Occipital lobe (tissue), 2 donors: Measurements from ENCODE around the gene PRR30. TPM values are rescaled to one million over a fixed set of nuclear protein-coding genes. Genes with fewer than 3 reads are reported as not detected.

Experiments
- DNase-seq: peaks from one replicate; lab custom pipeline; 2025; lab: John Stamatoyannopoulos, UW
- total RNA-seq: library from RNA; depleted of rRNA; stranded (reverse); fragments of >200 nt; gene quantifications from one replicate; pipeline ENCODE4 v1.2.3, GENCODE V29; 2014

PRR30 gene
- total RNA-seq, 1 donor from 2014 or later, result not detected

DNA sequence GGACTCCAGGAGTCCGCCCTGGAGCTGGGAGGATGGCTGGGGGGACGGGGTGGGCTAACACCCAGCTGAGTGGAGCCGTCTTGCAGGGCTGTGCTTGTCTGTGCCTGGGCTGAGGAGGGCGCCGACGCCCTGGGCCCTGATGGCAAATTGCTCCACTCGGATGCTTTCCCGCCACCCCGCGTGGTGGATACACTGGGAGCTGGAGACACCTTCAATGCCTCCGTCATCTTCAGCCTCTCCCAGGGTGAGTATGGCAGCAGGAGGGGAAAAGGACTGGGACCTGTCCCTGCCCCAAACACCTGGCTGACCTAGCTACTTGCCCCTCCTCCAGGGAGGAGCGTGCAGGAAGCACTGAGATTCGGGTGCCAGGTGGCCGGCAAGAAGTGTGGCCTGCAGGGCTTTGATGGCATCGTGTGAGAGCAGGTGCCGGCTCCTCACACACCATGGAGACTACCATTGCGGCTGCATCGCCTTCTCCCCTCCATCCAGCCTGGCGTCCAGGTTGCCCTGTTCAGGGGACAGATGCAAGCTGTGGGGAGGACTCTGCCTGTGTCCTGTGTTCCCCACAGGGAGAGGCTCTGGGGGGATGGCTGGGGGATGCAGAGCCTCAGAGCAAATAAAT lies 39.8 kb downstream of the PRR30 start:
- DNase-seq, result no peak

DNA sequence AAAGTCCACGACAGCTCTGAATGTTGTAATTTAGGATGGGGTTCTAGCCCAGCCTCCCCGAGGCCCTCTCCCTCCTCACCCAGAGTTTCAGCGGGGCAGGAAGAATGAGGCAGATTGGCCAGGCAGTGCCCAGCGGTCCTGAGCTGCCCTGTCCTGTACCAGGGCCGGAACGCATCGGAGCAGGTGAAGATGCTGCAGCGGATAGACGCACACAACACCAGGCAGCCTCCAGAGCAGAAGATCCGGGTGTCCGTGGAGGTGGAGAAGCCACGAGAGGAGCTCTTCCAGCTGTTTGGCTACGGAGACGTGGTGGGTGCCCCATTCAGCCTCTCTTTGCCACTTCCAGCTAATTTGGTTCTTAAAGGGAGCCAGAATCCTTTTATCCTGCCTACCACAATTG lies 41.9 kb downstream of the PRR30 start:
- no peak for DNase-seq

DNA sequence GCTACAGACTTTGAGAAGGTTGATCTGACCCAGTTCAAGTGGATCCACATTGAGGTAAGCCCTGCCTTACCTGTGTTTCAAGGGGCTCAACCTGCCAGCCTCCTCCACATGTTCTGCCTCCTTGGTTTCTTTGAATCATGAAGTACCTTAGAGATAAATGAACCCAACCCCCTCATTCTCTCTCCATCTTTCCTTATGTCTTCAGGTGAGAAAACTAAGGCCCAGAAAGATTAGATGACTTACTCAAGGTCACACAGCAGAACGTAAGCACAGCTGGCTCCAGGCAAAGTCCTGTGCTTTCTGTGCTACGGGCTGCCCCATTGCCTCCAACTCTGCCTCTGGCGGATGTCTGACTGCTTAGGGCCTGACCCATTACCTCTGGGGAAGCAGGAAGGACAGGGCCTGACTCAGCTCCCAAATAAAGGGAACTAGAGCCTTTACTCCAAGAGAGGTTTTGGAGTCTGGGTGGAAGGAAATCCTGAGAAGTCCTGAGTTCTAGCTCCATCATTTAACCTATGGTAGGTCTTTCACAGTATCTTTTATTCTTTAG lies 42.4 kb downstream of the PRR30 start:
- DNase-seq, result no peak

DNA sequence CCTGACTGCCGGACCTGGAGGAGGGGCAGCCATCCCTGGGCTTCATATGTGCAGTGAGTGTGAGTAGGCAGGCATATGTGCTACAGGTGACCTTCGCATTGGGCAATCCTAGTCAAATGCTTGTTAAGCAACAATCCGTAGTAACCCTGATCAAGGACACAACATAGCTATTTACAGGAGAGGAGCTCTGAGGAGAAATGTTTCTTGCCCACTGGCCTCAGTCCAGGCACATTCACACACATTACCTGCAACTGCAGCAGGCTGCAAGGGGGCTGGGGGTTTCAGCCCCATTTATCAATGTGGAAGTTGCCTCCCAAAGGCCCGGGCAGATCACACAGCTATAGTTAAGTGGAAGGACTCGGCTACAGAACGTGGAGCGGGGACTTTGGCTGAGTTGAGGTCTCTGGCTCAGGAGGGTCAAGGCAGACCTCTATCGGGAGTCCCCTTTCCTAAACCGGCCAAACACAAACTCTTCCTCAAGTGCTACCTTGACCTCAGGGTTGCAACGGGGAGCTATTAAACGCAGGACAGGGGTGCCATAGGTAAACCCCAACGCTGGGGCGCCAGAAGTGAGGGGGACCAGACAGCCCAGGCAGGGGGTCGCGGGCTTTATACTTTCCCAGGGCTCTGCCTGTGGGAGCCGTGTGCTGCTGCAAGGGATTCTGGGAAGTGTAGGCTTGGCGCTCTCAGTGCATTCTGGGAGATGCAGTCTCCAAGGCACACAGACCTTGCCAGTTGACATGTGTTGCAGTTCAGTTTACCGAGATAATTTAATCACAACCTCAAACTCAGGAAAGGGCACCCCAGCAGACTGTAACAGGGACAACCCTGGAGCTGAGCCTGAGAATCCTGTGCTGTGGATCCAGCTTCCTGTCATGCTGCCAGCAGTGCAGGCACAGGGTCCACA lies 43.2 kb downstream of the PRR30 start:
- DNase-seq, result peak; percentile 48

DNA sequence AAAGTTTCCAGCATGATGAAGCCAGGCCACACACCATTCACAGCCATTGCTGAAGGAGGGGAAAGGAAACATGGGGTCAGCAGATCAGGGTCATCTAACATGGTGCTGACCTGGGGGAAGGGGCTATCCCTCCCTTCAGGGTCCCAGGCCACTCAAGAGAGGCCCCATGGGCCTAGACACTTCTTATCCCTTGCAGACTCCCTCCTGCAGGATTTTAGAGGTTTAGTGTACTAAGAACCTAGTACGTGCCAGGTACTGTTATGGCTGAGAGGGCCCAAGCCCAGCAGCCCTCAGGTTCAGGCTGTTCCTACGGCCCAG lies 43.8 kb downstream of the PRR30 start:
- DNase-seq, result no peak

DNA sequence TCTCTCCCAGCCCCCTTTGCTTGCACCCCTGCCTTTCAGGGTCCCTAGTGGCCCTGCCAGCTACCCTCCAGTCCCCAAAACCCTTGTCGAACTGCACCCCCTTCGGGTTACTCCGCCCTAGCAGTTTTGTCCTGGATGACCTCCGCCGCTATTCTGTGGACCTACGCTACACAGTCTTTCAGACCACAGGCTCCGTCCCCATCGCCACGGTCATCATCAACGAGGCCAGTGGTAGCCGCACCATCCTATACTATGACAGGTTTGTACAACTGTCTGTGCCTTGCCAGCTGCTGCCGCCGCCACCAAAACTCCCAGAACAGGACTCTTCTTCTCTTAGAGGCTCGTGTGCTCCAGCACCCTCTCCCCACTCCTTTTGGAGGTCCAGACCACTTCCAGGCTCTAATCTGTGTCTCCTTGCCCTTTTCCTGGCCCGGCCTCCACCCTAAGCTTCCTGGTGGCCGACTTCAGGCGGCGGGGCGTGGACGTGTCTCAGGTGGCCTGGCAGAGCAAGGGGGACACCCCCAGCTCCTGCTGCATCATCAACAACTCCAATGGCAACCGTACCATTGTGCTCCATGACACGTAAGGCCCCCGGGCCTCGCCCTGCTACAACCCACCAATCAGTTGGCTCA lies 44.7 kb downstream of the PRR30 start:
- DNase-seq, result no peak

DNA sequence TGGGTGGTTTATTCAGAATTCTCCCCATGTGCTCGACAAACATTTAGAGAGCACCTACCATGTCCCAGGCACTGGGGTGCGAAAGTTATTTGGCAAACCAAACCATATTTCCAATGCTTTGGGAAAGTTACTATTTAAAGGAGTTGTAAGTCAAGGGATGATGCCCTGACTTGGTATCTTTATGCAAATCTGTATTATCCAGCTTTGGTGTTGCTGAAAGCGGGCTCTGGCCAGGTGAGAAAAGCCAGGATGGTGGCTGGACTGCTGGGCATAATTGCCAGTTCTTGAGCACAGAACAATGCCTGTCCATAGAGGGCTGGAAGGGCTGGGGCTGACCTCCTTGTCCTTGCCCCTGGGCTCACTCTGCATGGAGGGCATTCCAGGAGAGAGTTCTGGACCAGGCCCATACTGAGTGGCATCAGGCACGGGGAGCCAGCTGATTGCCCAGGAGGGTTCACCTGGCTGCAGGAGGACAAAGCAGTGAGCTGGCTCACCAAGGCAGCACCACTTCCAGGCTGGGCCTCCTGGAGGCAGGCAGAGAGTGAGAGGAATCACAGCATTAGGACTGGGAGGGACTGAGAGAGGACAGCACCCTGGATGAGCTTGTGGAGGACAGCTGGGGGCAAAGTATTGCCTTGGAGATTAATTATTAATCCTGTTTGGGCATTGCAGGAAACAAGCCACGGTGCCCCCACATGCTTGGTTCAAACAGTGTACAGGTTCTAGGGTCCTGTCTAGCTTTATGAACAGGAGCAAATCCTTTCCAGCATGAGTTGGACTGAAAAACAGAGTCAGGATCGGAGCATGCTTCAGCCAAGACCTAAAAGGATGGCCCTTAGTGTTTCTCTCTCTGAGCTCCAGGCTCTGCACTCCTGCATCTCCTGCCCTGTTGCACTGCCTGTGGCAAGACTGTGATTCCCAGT lies 45.5 kb downstream of the PRR30 start:
- DNase-seq, result no peak

DNA sequence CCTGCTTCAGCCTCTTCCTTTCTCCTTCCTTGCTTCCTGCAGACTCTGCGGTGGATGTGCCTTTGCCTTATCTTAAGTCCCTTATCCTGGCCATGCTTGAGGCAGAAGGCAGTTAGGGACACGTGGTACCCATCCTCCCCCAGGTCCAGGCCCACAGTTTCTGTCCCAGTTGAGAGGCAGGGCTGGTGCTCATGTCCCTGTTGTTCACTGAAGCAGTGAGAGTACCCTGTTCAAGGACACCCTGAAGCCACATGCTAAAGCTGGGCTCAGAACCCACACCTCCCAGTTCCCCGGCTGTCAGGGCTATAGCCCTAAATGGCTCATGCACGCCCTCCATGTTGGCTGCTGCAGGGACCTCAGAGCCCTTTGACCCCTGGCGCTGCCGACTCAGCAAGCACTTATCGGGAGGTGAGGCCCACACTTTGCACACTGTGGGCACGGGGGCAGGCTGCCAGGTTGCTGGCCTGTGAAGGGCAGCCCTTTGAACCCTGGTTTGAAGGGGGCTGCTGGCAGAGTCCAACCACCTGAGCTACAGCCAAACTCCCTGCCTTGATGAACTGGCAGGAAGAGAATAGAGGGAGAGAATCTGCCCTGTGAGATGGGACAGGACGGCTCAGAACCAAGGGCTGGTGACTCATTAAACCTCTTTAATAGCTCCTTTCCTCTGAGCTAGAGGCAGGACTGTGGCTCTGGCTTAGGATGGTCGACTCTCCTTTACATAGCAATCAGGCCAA lies 46.3 kb downstream of the PRR30 start:
- no peak for DNase-seq

DNA sequence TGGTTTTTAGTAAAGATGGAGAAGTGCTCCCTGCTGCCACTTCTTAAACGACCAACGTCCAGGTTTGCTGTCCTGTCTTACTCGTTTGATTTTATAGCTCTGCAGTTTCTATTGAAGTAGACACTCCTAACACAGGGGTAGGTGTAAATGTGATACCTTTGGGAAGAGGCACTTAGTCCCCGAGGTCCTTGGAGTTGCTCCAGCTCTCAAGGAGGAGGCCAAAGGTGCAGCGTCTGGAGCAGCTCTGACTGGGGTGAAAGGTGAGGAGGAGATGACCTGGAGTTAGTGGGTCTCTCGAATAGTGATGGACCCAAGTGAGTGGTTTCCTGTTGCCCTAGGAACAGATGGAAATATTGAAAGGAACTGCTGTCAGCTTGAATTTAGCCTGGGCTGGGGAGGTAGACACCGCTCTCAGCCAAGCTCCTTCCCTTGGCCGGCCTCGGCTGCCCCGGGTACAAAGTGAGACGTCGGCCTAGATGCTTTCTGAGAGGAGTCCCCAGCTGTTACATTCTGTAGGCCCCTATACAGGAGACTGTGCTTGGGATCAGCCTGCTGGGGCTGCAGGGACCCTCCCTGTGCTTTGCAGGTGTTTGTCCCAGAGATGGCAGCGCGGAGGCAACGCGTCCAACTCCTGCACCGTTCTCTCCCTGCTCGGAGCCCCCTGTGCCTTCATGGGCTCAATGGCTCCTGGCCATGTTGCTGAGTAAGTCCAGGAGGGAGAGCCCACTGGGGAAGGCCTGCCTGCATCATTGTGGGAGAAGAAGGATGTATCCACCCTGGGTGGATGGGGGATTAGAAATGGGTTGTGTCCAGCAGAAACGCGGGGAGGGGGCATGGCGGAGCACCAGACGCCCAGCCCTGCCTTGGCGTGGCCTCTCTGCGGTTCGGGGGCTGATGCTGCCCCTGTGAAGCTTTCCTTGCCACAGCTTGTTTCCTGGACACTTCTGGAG lies 47.2 kb downstream of the PRR30 start:
- DNase-seq, result no peak

DNA sequence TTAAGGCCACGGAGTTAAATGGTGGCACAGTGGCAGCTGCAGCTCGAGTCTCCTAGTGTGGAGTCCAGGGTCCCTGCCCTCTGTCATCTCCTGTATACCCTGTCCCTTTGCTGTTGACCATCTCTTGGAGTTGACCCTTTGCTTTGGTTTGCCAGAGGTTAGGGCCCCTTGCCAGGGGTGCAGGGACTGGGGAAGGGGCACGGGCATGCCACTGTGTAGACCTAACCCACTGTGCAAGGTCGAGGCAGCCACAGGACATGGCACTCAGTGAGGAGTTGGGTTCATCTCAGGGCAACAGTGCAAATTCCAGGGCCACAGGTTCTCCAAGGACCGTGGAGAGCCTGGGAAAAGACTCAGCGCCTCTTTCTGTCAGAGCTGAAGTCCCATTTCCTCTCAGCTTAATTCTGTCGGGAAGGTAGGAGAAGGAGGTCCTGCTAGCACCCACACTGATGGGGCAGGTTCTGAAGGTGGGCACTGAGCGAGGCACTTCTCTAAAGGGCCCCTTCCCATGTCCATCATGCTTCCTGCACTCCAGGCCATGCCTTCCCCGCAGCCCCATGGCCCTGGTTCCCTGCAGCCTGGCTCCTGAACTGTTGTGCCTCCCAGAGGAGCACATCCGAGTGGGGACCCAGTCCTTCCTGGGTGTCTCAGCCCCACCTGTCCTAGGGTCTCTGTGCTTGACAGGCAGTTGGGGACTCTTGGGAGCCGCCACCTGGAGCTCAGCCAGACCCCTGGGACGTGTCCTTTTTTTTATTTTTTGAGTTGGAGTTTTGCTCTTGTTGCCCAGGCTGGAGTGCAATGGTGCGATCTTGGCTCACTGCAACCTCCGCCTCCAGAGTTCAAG lies 49.9 kb downstream of the PRR30 start:
- no peak for DNase-seq

DNA sequence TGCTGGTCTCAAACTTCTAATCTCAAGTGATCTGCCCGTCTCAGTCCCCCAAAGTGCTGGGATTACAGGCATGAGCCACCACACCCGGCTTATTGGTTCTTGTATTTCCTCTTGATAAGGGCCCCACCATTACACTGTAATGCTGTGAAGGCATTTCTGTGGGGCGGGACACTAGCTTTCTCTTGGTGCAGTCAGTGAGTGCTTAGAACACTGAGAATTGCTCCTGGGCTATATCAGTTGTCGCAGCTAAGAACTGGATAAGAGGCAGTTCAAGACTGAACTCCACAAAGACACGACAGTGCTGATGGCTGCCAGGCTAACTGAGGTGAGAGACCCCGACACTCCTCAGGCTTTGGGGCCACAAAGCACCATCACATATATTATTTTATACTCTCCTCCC lies 50.6 kb downstream of the PRR30 start:
- no peak for DNase-seq

DNA sequence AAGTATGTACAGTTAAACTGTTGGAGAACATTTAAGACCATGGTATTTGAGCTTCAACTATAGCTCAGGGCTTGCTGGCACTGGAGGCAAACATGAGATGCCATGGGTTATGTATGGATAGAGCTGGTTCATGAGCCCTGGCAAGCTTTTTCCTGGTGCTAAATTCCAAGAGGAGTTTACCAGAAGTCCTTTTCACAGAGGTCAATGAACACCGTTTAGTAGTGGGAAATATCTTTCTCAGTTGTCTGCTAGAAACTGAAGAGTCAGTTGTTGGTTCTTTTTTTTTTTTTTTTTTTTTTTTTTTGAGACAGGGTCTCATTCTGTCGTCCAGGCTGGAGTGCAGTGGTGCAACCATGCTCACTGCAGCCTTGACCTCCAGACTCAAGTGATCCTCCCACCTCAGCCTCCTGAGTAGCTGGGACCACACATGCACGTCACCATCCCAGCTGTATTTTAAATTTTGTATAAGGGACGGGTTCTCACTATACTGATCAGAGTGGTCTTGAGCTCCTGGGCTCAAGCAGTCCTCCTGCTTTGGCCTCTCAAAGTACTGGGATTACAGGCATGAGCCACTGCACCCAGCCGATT lies 51.3 kb downstream of the PRR30 start:
- DNase-seq, result no peak

Other genes with a start within 250 kb of the PRR30 start
- gene MAPRE3, start 168.8 kb downstream of the PRR30 start, total RNA-seq, result 15.4 TPM
- 7.8 TPM for gene TMEM214, start 106.4 kb downstream of the PRR30 start, total RNA-seq
- 17.5 TPM for gene AGBL5, start 87.7 kb downstream of the PRR30 start, total RNA-seq
- 132 TPM for gene OST4, start 67.8 kb downstream of the PRR30 start, total RNA-seq
- gene EMILIN1, start 60.8 kb downstream of the PRR30 start, total RNA-seq, result 4.5 TPM
- gene KHK, start 52.6 kb downstream of the PRR30 start, total RNA-seq, result 6.2 TPM
- 17.3 TPM for gene CGREF1, start 20.3 kb downstream of the PRR30 start, total RNA-seq
- gene ABHD1, start 15.6 kb downstream of the PRR30 start, total RNA-seq, result 0.31 TPM
- 19.0 TPM for gene PREB, start 4.8 kb downstream of the PRR30 start, total RNA-seq
- not detected for gene TCF23, start 9.6 kb upstream of the PRR30 start, total RNA-seq
- 43.7 TPM for gene ATRAID, start 72.6 kb upstream of the PRR30 start, total RNA-seq
- 15.6 TPM for gene SLC5A6, start 72.9 kb upstream of the PRR30 start, total RNA-seq
- gene CAD, start 78.0 kb upstream of the PRR30 start, total RNA-seq, result 16.2 TPM
- gene SLC30A3, start 123.6 kb upstream of the PRR30 start, total RNA-seq, result 0.47 TPM
- not detected for gene DNAJC5G, start 136.0 kb upstream of the PRR30 start, total RNA-seq
- not detected for gene TRIM54, start 143.0 kb upstream of the PRR30 start, total RNA-seq
- gene UCN, start 169.0 kb upstream of the PRR30 start, total RNA-seq, result 1.1 TPM
- 36.8 TPM for gene MPV17, start 183.7 kb upstream of the PRR30 start, total RNA-seq
- gene GTF3C2, start 217.4 kb upstream of the PRR30 start, total RNA-seq, result 28.2 TPM
- 19.2 TPM for gene EIF2B4, start 230.9 kb upstream of the PRR30 start, total RNA-seq
- gene SNX17, start 231.2 kb upstream of the PRR30 start, total RNA-seq, result 51.5 TPM
- gene ZNF513, start 241.3 kb upstream of the PRR30 start, total RNA-seq, result 12.0 TPM